Measurements from ENCODE around the gene SLC37A4. TPM values are rescaled to one million over a fixed set of nuclear protein-coding genes. Genes with fewer than 3 reads are reported as not detected.
"Not testable (repeated sequence)": the region's sequence is repeated elsewhere in the genome, so short reads cannot be mapped to it uniquely, and the experiment has no call there.

Gene SLC37A4
- total and polyA plus RNA-seq, 12 donors, result 9.2 to 38.9 (median 22.7) TPM

DNA sequence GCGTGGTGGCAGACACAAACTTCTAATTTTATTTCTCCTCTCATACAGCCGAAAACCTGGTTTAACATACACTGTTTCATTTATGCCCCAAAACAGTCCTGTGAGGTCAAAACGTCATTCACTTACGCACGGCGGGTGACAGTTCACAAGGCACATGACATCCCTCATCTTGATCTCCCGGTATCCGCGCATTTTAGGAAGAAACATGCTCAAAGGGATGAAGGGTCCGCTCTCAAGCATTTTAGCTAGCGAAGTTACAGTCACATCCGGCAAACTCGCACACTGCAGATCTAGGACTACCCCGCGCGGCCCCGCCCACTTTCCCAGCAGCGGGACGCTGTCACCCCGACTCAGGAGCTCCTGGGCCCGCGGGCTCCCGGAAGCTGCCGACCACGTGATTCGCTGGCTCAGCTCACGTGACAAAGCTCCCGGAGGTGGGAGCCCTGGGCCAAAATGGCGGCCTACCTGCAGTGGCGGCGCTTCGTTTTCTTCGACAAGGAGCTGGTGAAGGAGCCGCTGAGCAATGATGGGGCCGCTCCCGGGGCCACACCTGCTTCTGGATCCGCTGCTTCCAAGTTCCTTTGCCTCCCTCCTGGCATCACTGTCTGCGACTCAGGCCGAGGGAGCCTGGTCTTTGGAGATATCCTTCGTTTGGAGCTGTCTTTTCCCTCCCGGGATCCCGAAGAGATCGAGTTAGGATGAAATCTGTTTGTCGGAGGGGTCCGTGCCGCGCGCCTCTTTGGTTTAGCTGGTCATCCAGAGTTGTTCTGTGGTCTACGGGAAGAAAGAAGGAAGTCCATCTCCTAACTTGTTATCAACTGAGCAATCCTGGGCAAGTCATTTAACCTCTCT lies 36.9 kb upstream of the SLC37A4 start, which contains the start of gene VPS11:
Gene VPS11, plus strand, starts transcription at position 448 of the 852 bp plus-strand sequence. Its CDS starts 6 bp downstream, at position 454.
- Histone ChIP-seq H3K4me3 (peak within 1 kb of the TSS; percentile 19 to 99 (median 77)), H3K36me3 (replicated peaks in 1 of 2) (peaks cover 0 to 27% of the 10 kb centered on the region in 2 donors), H3K4me1 (replicated peaks in 1 of 2) (peaks cover 6 to 13% of the 10 kb centered on the region in 2 donors), H3K27ac (peak within 1 kb of the TSS; percentile 81 to 91 (median 90)), H3K9me3 (replicated peaks in 1 of 3) (no peaks in the 10 kb centered on the region), H3K27me3 (no peaks in the 10 kb centered on the region)
- 0 to 1% (median 0%) methylated on average over 30 to 49 of the region's 49 CpGs for WGBS, 4 donors
- peak; percentile 40 to 87 for TF ChIP-seq POLR2A (IDR thresholded peaks at IDR 0.05)
- TF ChIP-seq, protein P1, sequence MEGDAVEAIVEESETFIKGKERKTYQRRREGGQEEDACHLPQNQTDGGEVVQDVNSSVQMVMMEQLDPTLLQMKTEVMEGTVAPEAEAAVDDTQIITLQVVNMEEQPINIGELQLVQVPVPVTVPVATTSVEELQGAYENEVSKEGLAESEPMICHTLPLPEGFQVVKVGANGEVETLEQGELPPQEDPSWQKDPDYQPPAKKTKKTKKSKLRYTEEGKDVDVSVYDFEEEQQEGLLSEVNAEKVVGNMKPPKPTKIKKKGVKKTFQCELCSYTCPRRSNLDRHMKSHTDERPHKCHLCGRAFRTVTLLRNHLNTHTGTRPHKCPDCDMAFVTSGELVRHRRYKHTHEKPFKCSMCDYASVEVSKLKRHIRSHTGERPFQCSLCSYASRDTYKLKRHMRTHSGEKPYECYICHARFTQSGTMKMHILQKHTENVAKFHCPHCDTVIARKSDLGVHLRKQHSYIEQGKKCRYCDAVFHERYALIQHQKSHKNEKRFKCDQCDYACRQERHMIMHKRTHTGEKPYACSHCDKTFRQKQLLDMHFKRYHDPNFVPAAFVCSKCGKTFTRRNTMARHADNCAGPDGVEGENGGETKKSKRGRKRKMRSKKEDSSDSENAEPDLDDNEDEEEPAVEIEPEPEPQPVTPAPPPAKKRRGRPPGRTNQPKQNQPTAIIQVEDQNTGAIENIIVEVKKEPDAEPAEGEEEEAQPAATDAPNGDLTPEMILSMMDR (IDR thresholded peaks at IDR 0.05), result no peak
- DNase-seq, result peak; percentile 96 to 99 (median 98)
- intact Hi-C loops (cut with DNase I), result no loop called here

DNA sequence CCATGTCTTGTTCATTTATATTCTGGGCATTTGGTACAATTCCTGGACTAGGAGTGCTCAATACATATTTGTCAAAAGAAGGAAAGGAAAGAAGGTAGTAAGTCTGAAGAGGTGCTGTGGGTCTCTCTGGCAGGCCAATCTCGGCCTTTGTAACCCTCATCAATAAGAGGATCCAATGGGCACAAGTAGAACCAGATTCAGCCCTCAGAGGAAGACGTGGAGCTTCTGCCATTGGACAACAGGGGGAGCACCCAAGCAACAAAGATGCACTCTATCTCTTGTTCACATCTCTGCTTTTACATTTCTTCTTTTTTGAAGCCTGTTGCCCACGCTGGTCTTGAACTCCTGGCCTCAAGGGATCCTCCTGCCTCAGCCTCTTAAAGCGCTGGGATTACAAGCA lies 34.7 kb upstream of the SLC37A4 start:
- DNase-seq, result no peak
- Histone ChIP-seq H3K27ac (peak overlapping the region in 1 of 5 donors; percentile 20), H3K4me1 (replicated peaks in 1 of 2) (peaks cover 6 to 13% of the 10 kb centered on the region in 2 donors), H3K9me3 (replicated peaks in 1 of 3) (no peaks in the 10 kb centered on the region), H3K27me3 (no peaks in the 10 kb centered on the region), H3K4me3 (no peak overlapping the region), H3K36me3 (replicated peaks in 1 of 2) (peaks cover 0 to 4% of the 10 kb centered on the region in 2 donors)
- WGBS, 4 donors, result 77 to 87% (median 83%) methylated on average over 4 of the region's 4 CpGs
- TF ChIP-seq POLR2A (IDR thresholded peaks at IDR 0.05), result no peak
- TF ChIP-seq, protein P1 (IDR thresholded peaks at IDR 0.05), result peak in 3 of 6 experiments; percentile 12 to 23 (median 20)
- intact Hi-C loops (cut with DNase I), result no loop called here

DNA sequence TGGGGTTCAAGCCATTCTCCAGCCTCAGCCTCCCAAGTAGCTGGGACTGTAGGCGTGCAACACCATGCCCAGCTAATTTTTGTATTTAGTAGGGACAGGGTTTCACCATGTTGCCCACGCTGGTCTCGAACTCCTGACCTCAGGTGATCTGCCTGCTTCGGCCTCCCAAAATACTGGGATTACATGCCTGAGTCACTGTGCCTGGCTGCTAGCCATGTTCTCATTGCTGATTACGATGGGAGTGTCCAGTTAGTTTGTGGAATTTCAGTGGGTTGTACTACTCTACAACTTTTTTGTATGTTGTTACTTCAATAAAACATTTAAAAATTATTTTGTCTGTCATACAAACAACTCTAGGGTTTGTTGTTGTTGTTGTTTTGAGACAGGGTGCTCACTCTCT lies 32.1 kb upstream of the SLC37A4 start:
- H3K4me1 ChIP-seq (replicated peaks in 1 of 2), result peaks cover 6 to 10% of the 10 kb centered on the region in 2 donors
- H3K27me3 ChIP-seq, result no peaks in the 10 kb centered on the region
- H3K9me3 ChIP-seq (replicated peaks in 1 of 3), result no peaks in the 10 kb centered on the region
- H3K4me3 ChIP-seq, result no peak overlapping the region
- H3K27ac ChIP-seq, result peak overlapping the region in 1 of 5 donors; percentile 47
- no peaks in the 10 kb centered on the region for H3K36me3 ChIP-seq (replicated peaks in 1 of 2)
- DNase-seq, result peak; percentile 37 to 83 (median 73)
- TF ChIP-seq, protein P1 (IDR thresholded peaks at IDR 0.05), result no peak
- no peak for TF ChIP-seq POLR2A (IDR thresholded peaks at IDR 0.05)
- intact Hi-C loops (cut with DNase I), result no loop called here
- 50 to 67% (median 52%) methylated on average over 5 of the region's 5 CpGs for WGBS, 4 donors

DNA sequence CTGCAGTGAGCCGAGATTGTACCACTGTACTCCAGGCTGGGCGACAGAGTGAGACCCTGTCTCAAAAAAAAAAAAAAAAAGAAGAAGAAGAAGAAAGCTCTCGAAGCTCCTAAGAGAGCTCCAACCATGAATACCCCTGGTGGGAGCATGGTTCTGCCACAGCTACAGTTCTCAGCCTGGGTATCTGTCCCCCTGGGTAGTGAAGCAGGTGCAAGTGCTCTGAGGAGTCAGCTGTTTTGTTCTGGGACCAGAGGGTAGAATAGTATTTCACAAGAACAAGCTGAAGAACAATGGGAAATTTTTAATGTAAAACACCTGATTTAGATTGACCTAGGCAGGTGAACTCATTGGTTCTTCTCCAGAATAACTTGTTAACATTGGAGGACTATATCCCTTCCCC lies 30.6 kb upstream of the SLC37A4 start:
- no peak for TF ChIP-seq POLR2A (IDR thresholded peaks at IDR 0.05)
- TF ChIP-seq, protein P1 (IDR thresholded peaks at IDR 0.05), result no peak
- no peaks in the 10 kb centered on the region for H3K27me3 ChIP-seq
- no peak overlapping the region for H3K4me3 ChIP-seq
- 82 to 100% (median 95%) methylated on average over 3 of the region's 3 CpGs for WGBS, 4 donors
- DNase-seq, result no peak
- H3K4me1 ChIP-seq (replicated peaks in 1 of 2), result peaks cover 2 to 10% of the 10 kb centered on the region in 2 donors
- no peaks in the 10 kb centered on the region for H3K36me3 ChIP-seq (replicated peaks in 1 of 2)
- H3K27ac ChIP-seq, result no peak overlapping the region
- intact Hi-C loops (cut with DNase I), result no loop called here
- H3K9me3 ChIP-seq (replicated peaks in 1 of 3), result no peaks in the 10 kb centered on the region

DNA sequence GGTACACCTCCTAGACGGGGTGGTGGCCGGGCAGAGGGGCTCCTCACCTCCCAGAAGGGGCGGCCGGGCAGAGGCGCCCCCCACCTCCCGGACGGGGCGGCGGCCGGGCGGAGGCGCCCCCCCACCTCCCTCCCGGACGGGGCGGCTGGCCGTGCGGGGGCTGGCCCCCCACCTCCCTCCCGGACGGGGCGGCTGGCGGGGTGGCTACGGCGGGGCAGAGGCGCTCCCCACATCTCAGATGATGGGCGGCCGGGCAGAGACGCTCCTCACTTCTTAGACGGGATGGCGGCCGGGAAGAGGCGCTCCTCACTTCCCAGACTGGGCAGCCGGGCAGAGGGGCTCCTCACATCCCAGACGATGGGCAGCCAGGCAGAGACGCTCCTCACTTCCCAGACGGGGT lies 28.5 kb upstream of the SLC37A4 start:
- H3K27ac ChIP-seq; H3K9me3 ChIP-seq (replicated peaks in 1 of 3); DNase-seq; H3K27me3 ChIP-seq; H3K4me3 ChIP-seq: not testable (repeated sequence)
- peaks cover 6 to 22% of the 10 kb centered on the region in 2 donors for H3K4me1 ChIP-seq (replicated peaks in 1 of 2)
- 87 to 90% (median 90%) methylated on average over 15 to 31 of the region's 35 CpGs; no CpG with 5 or more reads in 1 of the 4 donors for WGBS, 4 donors
- H3K36me3 ChIP-seq (replicated peaks in 1 of 2), result peaks cover 0 to 12% of the 10 kb centered on the region in 2 donors
- intact Hi-C loops (cut with DNase I), result loop anchor here in 1 of 2 donors (5.0 kb wide), 1 partner anchor 42 kb away; the partner anchor contains the start of genes RPS25 and TRAPPC4
